ENCODE results near the gene P2RX5.
"Not testable (repeated sequence)": the region's sequence is repeated elsewhere in the genome, so short reads cannot be mapped to it uniquely, and the experiment has no call there.

Gene P2RX5

DNA sequence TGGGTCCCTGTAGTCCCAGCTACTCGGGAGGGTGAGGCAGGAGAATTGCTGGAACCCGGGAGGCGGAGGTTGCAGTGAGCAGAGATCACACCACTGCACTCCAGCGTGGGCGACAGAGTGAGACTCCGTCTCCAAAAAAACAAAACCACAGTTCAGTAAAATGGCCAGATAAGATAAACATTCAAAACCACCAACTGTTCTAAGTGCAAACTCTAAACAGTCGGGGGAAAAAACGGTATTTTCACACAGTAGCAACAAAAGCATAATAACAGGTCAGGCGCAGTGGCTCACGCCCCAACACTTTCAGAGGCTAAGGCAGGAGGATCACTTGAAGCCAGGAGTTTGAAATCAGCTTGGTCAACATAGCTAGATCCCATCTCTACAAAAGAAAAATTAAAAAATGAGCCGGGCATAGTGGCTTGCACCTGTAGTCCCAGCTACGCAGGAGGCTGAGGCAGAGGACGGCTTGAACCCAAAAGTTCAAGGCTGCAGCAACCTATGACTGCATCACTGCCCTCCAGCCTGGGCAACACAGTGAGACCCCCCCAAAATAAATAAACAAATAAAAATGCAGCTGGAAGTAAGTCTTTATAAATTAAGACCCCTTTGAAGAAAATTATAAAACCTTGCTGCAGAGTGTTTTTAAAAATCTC is 17.0 kb upstream of the P2RX5 start:
- no peak for DNase-seq

DNA sequence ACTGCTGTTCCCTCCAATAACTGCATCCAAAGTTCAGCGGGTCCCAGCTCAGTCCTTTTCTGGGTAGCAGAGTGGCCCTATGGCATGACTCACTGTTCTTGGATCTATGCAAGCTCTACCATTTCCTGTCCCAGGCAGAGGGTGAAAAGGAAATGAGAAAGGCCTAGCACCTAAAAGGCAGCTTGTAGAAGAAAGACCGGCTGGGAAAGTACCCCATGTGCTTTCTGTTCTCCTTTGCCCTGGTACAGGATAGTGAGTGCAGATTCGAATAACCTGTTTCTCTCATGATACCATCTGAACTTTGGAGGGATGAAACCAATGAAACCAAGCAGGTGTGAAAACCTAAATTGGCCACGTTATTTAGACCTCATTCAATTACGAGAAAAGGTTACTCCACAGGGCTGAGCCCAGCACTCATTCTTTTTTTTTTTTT is 15.0 kb upstream of the P2RX5 start:
- peak in 3 of 4 experiments; percentile 31 to 32 (median 31) for DNase-seq

- DNase-seq = no peak
Measured at GRCh38 chr17:3708366-3708765, 12.4 kb upstream of the P2RX5 start.

- DNase-seq = not testable (repeated sequence)
Measured at GRCh38 chr17:3705718-3705984, 9.7 kb upstream of the P2RX5 start.

DNA sequence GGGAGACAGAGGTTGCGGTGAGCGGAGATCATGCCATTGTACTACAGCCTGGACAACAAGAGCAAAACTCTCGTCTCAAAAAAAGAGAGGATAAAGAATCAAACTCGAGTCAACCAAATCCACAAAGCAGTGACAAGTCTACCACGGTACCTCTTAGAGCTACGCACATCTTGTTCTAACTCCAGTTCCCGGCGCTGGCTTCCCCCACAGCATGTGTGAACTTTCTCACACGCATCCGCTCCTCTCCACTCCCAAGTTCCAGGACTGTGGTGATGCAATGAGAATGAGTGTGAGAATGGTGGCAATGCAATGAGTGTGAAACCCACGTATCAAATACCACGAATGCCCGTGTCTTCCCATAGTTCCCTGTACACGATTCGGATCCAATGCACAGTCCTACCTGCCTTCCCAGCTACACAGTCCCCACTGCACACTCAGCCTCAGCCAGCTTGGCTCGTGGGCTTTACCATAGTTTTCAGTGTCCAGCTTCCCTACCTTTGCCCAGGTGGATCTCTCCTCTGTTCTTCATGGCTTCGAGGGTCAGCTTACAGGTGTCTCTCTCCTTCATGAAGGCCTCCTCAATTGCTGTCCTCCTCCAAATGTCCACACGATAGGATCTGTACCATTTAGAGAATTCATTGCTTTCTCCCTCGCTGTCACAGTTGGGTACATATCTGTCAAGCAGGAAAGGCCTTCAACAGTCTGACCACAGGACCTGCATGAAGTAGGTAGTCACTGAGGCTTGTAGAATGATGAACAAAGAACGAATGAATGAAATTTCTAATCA is 9.2 kb upstream of the P2RX5 start:
- DNase-seq = no peak

- DNase-seq = not testable (repeated sequence)
Measured at GRCh38 chr17:3702041-3702539, 6.1 kb upstream of the P2RX5 start.

DNA sequence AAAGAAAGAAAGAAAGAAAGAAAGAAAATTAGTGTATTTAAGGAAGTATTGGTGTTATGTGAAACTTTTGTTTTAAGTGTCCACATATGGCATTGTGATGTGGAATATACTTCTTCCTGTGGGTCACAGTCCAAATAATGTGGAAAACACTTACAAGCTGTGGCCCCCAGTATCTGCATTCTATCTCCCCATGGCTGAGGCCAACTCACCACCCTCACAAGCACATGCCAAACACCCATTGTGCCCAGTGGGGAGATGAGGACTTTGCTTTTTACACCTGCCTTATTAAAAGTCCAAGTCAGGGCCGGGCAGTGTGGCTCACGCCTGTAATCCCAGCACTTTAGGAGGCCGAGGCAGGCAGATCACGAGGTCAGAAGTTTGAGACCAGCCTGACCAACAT is 4.0 kb upstream of the P2RX5 start:
- DNase-seq = no peak

GRCh38 chr17:3698139-3698538 is 2.2 kb upstream of the P2RX5 start:
- DNase-seq = no peak

- DNase-seq = no peak
Measured at GRCh38 chr17:3697103-3697476, 1.1 kb upstream of the P2RX5 start.

GRCh38 chr17:3695129-3695722 is 729 bp downstream of the P2RX5 start:
- no peak for DNase-seq

GRCh38 chr17:3693829-3694231 is 2.1 kb downstream of the P2RX5 start:
- DNase-seq = no peak

DNA sequence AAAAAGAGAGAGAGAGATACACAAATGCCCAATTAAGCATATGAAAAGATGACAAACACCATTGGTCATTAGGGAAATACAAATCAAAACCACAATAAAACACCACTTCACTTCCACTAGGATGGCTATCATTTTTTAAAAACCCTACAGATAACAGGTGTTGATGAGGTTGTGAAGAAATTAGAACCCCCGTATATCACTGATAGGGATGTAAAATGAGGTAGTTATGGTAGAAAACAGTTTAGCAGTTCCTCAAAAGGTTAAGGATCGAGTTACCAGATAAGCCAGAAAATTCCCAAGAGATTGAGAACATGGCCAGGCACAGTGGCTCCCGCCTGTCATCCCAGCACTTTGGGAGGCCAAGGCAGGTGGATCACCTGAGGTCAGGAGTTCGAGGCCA is 2.8 kb downstream of the P2RX5 start:
- no peak for DNase-seq

GRCh38 chr17:3692346-3692745 is 3.6 kb downstream of the P2RX5 start:
- DNase-seq = no peak

GRCh38 chr17:3691617-3692067 is 4.3 kb downstream of the P2RX5 start:
- DNase-seq = no peak

DNA sequence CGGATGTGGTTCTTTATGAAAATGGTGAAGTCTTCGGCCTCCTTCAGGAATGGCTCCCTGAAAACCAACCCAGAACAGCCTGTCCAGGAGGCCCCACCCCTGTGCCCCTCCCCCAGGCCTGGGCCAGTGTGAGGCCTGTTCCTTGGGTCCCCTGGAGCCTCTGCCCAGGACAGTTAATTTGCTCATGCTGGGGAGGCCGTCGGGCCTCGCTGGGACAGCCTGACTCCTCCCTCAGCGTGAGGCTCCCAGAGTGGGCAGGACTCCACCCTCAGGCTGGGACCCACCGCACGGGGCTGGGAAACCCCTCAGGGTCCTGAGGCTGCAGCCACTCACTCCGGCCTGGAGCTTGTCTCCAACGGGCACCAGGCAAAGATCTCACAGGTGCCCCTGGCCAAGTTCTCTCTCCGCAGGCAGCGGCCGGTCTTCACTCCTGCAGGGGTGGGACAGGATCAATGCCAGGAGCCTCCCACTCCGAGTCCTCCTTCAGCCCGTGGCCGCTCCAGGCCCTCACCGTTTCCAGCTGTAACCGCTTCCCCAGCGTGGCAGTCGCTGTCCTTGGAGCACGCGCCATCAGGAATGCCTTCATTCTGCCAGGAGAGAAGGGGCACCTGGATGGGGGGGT is 5.8 kb downstream of the P2RX5 start:
- no peak for DNase-seq

DNA sequence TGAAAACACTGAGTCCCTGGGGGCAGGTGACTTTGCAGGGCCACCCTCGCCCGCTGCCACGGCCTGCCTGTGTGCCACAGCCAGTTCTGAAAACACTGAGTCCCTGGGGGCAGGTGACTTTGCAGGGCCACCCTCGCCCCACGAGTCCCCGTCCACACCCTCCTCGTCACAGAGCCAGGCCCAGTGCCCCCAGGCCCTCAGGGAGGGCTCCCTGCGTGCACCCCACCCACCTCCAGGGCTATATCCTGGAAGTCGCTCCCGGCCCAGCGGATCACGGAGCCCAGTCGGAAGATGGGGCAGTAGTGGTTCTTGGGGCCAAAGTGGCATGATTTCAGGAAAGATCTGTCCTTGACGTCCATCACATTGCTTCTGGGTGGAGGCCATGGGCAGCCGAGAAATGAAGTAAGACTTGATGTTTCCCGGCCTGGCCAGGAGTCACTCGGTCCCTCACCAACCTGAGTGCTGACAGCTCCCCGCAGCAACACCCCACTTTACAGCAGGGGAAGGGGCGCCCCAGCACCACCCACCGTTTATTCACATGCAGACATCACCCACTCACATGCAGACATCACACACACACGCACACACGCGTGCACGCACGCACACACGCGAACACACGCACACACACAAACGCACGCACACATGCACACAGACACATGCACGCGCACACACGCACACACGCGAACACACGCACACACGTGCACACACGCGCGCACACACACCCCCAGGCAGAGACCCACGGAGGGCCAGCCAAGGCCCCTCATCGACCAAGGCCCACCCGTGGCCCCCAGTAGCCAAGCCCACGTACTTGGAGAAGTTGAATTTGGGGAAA is 6.5 kb downstream of the P2RX5 start:
- DNase-seq = no peak

GRCh38 chr17:3688852-3689261 is 7.1 kb downstream of the P2RX5 start:
- DNase-seq = no peak

DNA sequence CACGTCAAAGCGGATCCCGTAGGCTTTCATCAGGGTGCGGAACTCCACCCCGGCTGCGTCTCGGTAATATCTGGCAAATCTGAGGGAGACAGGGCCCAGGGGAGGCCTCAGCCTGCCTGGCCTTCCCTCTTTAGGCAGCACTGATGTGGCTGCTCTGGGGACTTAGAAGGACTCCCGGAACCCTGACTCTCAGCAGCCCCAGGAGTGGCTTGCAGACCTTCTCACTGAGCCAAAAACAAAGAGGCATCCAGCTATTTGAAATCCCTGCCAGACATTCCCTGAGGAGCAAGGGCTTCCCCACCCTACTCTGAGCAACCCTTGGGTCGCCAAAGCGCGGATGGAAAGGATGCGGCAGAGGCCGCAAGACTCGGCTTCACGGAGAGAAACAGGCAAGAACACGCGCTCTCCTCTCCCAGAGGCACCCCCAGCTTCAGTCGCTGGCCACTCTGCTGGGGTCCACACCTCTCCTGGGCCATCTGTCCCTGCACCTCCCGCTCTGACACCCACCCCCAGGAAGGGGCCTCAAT is 7.9 kb downstream of the P2RX5 start:
- no peak for DNase-seq

DNA sequence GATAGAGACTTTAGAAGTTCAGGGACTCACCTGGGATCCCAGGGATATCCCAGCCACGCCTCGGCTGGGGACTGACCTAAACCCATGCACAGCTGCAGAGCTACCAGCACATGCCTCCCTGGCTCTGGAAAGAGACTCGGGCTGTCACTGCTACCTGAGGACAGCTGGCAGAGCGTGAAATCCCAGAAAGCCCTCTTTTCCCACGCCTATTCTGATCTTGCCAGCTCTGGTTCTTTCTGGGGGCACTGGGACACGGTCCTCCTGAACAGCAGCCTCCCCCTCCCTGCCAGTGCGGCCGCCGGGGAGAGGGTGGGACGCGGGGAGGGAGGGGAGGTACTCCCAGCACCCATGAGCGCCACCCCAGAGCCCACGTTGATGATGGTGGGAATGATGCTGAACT is 10.8 kb downstream of the P2RX5 start:
- DNase-seq = no peak

- peak; percentile 10 to 38 (median 30) for DNase-seq
Measured at GRCh38 chr17:3683054-3683511, 12.9 kb downstream of the P2RX5 start.

- DNase-seq = no peak
Measured at GRCh38 chr17:3682033-3682432, 13.9 kb downstream of the P2RX5 start.

GRCh38 chr17:3681565-3681964 is 14.4 kb downstream of the P2RX5 start:
- DNase-seq = no peak
